IPS DF 6.9 (cell line): ENCODE measurements around the gene ZFAND4.
"Not testable (repeated sequence)": the region's sequence is repeated elsewhere in the genome, so short reads cannot be mapped to it uniquely, and the experiment has no call there.

Source experiments
- DNase-seq: peaks from one replicate; pipeline ENCODE4 v3.0.0-alpha.2; 2013; ENCODE audit warnings: low read depth, low spot score
- H3K27ac ChIP-seq: one replicate; pipeline ENCODE4 v1.5.1; 2013; ENCODE audit warnings: low read length, control low read depth
- H3K27me3 ChIP-seq: 2 replicates; pipeline ENCODE4 v1.6.1; 2013; ENCODE audit warnings: mild to moderate bottlenecking, low read length; ENCODE audit not compliant: control insufficient read depth, insufficient read depth
- H3K36me3 ChIP-seq: 2 replicates; pipeline ENCODE4 v1.6.1; 2013; ENCODE audit warnings: low read length; ENCODE audit not compliant: control insufficient read depth, insufficient read depth
- H3K4me1 ChIP-seq: 2 replicates; pipeline ENCODE4 v1.6.1; 2013; ENCODE audit warnings: low read length; ENCODE audit not compliant: control insufficient read depth, insufficient read depth
- H3K4me3 ChIP-seq: 2 replicates; pipeline ENCODE4 v1.5.1; 2013; ENCODE audit warnings: mild to moderate bottlenecking, low read length
- H3K9me3 ChIP-seq: 2 replicates; pipeline ENCODE4 v1.6.1; 2013; ENCODE audit warnings: low read length, inconsistent platforms; ENCODE audit not compliant: control insufficient read depth, insufficient read depth
- WGBS: extraction: QIAGEN DNeasy Blood & Tissue Kit; methylation state at CpG from one replicate; pipeline ENCODE4 v1.1.7; 2013; ENCODE audit warnings: mixed read lengths, missing lambda C conversion rate; ENCODE audit not compliant: insufficient read length, insufficient coverage; 5-methylcytosine and 5-hydroxymethylcytosine counted together

ZFAND4 gene

GRCh38 chr10:45672181-45673073 is at the start of gene ZFAND4:
Gene ZFAND4, minus strand, starts transcription at chr10:45672772. Its CDS starts 9,047 bp downstream, at chr10:45663725.
- Histone ChIP-seq H3K9me3 (no peaks in the 10 kb centered on the region), H3K4me3 (peak within 1 kb of the TSS; percentile 80; the same call in 1 of the 2 replicates), H3K4me1 (no peaks in the 10 kb centered on the region; the same call in 1 of the 2 replicates), H3K27ac (no peak within 1 kb of the TSS), H3K27me3 (no peaks in the 10 kb centered on the region), H3K36me3 (no peaks in the 10 kb centered on the region)
- DNase-seq = peak; percentile 82
- WGBS = no CpG with 5 or more reads among the region's 96 CpGs

DNA sequence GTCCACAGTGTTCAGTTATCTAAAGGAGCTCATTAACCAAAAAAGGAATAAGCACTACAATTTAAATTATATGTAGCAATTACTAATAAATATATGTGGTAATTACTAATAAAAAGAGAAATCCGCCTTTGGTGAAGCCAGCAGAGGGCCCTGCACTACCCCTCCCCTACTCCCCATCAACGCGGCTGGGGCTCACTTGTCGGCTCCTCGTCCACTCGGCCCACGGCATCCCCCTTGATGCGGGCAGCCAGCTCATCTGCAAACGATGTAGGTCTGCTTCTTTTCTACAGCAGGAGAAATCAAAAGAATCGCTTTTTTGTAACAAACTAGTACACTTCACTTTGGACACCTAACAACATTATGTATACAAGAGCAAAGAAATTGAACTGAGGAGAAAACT is 48.9 kb upstream of the ZFAND4 start:
- not testable (repeated sequence) for H3K27me3 ChIP-seq, H3K4me3 ChIP-seq
- no CpG with 5 or more reads among the region's 10 CpGs for WGBS

GRCh38 chr10:45717642-45718041 is 45.1 kb upstream of the ZFAND4 start:
- not testable (repeated sequence) for H3K27ac ChIP-seq, H3K9me3 ChIP-seq, H3K4me1 ChIP-seq, H3K36me3 ChIP-seq, H3K4me3 ChIP-seq, DNase-seq, H3K27me3 ChIP-seq
- WGBS = no CpG with 5 or more reads among the region's 1 CpG

More for the DNA sequence above, 48.9 kb upstream of the ZFAND4 start:
- not testable (repeated sequence) for H3K4me1 ChIP-seq, H3K27ac ChIP-seq, DNase-seq, H3K36me3 ChIP-seq, H3K9me3 ChIP-seq

DNA sequence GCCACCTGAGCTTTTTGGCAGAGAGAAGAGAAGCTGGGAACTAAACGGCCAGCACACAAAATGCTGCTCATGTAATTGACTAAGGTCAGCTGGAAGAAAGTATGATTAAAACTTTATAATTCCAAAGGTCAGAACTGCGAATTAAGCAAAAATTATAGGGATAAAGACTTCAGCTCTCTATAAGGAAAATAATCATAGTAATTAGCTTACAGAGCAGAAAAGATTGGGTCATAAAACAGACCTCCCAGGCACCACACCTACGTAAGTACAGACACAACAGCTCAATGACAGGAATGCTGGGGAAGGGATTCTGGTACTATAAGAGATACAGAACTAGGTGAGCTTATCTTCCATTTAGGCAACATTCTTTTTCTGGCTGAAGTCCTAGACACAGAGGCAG is 44.5 kb upstream of the ZFAND4 start:
- not testable (repeated sequence) for H3K4me1 ChIP-seq, DNase-seq, H3K27ac ChIP-seq, H3K27me3 ChIP-seq, H3K36me3 ChIP-seq, H3K4me3 ChIP-seq, H3K9me3 ChIP-seq
- WGBS = no CpG with 5 or more reads among the region's 3 CpGs

GRCh38 chr10:45711223-45711622 is 38.7 kb upstream of the ZFAND4 start:
- H3K9me3 ChIP-seq, H3K27me3 ChIP-seq, H3K27ac ChIP-seq, H3K4me1 ChIP-seq, H3K36me3 ChIP-seq, H3K4me3 ChIP-seq, DNase-seq: not testable (repeated sequence)
- WGBS = no CpG with 5 or more reads among the region's 5 CpGs

GRCh38 chr10:45710200-45710796 is 37.7 kb upstream of the ZFAND4 start:
- not testable (repeated sequence) for H3K27ac ChIP-seq, DNase-seq
- WGBS = no CpG with 5 or more reads among the region's 3 CpGs

DNA sequence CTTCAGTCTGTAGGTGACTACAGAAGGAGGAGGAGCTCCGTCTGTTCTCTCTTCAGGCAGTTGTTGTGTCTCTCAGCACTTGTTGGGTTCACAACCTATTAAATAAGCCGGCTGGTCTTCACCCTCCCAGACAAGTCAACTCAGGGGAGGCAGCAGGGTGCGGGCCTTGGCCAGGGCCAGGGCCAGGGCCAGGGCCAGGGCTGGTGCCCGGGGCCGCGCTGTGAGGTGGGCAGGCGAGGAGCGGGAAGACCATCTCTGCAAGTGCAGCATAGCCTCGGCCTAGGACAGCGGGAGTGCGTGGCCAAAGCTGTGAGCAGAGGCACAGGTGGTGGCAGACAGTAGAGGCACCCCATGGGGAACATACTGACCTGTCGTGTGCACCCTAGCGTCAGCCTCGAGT is 5.9 kb upstream of the ZFAND4 start:
- H3K27me3 ChIP-seq, H3K27ac ChIP-seq, H3K4me1 ChIP-seq, H3K9me3 ChIP-seq, H3K4me3 ChIP-seq, H3K36me3 ChIP-seq, DNase-seq: not testable (repeated sequence)
- no CpG with 5 or more reads among the region's 14 CpGs for WGBS

More at GRCh38 chr10:45710200-45710796, 37.7 kb upstream of the ZFAND4 start:
- H3K4me3 ChIP-seq, H3K27me3 ChIP-seq, H3K4me1 ChIP-seq, H3K36me3 ChIP-seq, H3K9me3 ChIP-seq: not testable (repeated sequence)

DNA sequence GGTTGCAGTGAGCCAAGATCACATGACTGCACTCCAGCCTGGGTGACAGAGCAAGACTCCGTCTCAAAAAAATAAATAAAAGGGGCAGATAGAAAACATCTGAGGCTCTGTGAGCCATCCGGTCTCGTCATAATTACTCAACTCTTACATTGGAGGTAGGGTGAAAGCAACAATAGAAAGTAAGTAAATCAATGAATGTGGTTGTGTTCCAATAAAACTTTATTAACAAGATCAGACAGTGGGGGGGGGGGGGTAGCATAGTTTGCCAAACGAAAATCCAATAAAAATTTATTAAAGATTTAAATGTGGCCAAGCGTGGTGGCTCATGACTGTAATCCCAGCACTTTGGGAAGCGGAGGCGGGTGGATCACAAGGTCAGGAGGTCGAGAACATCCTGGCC is 2.8 kb upstream of the ZFAND4 start:
- Histone ChIP-seq H3K27me3 (no peaks in the 10 kb centered on the region), H3K4me1 (no peaks in the 10 kb centered on the region; the same call in 1 of the 2 replicates), H3K9me3 (no peaks in the 10 kb centered on the region), H3K27ac (no peak overlapping the region), H3K4me3 (no peak overlapping the region), H3K36me3 (no peaks in the 10 kb centered on the region)
- no CpG with 5 or more reads among the region's 8 CpGs for WGBS
- no peak for DNase-seq

DNA sequence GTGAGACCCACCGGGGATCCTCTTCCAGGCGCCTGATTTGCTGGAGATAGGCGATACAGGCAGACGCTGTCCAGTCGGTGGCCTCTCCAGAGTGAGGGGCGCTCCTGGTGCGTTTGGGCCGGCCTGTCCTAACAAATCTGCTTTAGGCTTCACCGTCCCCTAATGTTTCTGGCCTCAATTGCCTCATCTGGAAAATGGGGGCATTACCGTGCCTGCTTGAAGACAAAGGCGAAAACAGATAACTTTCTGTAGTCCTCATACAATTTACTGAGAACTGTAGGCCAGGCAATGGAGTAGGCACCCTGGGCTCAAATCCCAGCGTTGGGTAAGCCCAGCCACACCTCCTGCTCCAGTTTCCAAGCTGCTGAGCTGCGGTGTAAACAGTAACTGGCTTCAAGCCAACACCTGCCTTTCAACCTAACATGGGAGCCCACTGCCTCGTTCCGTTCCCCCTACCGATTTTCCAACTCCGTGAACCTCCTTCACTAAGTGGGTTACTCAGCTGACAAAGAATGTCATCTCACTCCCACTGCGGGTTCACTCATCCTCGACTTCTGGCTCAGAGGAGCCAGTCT is 589 bp upstream of the ZFAND4 start:
- Histone ChIP-seq H3K27me3 (no peaks in the 10 kb centered on the region), H3K27ac (no peak overlapping the region), H3K36me3 (no peaks in the 10 kb centered on the region), H3K9me3 (no peaks in the 10 kb centered on the region), H3K4me3 (peak overlapping the region; percentile 15; the same call in 1 of the 2 replicates), H3K4me1 (no peaks in the 10 kb centered on the region; the same call in 1 of the 2 replicates)
- WGBS = no CpG with 5 or more reads among the region's 19 CpGs
- DNase-seq = no peak

DNA sequence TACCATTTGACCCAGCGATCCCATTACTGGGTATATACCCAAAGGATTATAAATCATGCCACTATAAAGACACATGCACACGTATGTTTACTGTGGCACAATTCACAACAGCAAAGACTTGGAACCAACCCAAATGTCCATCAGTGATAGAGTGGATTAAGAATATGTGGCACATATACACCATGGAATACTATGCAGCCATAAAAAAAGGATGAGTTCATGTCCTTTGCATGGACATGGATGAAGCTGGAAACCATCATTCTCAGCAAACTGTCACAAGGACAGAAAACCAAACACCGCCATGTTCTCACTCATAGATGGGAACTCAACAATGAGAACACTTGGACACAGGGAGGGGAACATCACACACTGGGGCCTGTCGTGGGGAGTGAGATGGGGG is 1.3 kb downstream of the ZFAND4 start:
- not testable (repeated sequence) for H3K9me3 ChIP-seq, H3K27ac ChIP-seq, H3K27me3 ChIP-seq, H3K36me3 ChIP-seq, DNase-seq, H3K4me3 ChIP-seq, H3K4me1 ChIP-seq
- no CpG with 5 or more reads among the region's 4 CpGs for WGBS
